Fibroblast of villous mesenchyme (primary cell): Measurements from ENCODE around the gene SGCE. TPM values are rescaled to one million over a fixed set of nuclear protein-coding genes. Genes with fewer than 3 reads are reported as not detected.

Source experiments
- DNase-seq: peaks from one replicate; pipeline ENCODE4 v3.0.0-alpha.2; 2010; ENCODE audit warnings: low read depth
- H3K4me3 ChIP-seq: 2 replicates; pipeline ENCODE4 v1.5.1; 2011; ENCODE audit warnings: low read depth, mild to moderate bottlenecking, low read length
- total RNA-seq: library from RNA; depleted of rRNA; stranded (reverse); fragments of >200 nt; gene quantifications from 2 replicates; pipeline ENCODE4 v1.2.3, GENCODE V29; 2012
- TF ChIP-seq, protein P1 (sequence below): IDR thresholded peaks from 2 replicates; pipeline ENCODE4 v1.5.1; 2012; ENCODE audit warnings: low read depth, mild to moderate bottlenecking, low read length; ENCODE audit not compliant: insufficient read depth

The SGCE gene
- total RNA-seq, 1 donor: 92.8 TPM

DNA sequence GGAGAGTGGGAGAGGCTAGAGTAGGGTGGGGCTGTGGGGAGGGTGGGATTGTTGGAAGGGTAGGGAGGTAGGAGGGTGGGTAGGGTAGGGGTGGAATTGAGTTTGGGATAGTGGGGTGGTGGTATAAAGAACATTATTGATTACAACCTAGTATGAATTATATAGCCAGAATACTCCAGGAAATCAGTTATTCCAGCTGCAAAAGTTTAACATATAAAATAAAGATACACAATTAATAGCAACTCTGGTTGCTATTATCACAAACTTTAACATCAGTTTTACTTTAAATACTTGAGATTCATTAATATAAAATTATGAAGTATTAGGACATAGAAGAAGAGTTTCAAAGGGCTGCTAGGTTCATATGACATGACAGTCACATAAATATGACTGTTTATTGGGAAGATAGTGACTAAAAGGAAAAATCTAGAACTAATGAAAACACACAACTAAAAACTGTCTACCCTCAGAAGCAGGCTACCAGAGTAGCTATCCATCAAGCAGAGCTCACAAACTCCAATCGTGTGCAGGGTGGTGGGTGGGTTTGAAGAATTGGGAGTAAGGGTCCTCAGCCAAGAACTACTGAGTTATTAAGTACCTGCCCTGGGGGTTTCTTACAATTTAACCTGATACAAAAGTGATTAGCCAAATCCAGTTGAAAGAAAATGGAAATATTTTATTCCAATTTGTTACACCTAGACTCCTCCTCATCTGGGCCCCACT is 14.0 kb upstream of the SGCE start:
- no peak for DNase-seq
- no peak overlapping the region for H3K4me3 ChIP-seq
- TF ChIP-seq, protein P1, sequence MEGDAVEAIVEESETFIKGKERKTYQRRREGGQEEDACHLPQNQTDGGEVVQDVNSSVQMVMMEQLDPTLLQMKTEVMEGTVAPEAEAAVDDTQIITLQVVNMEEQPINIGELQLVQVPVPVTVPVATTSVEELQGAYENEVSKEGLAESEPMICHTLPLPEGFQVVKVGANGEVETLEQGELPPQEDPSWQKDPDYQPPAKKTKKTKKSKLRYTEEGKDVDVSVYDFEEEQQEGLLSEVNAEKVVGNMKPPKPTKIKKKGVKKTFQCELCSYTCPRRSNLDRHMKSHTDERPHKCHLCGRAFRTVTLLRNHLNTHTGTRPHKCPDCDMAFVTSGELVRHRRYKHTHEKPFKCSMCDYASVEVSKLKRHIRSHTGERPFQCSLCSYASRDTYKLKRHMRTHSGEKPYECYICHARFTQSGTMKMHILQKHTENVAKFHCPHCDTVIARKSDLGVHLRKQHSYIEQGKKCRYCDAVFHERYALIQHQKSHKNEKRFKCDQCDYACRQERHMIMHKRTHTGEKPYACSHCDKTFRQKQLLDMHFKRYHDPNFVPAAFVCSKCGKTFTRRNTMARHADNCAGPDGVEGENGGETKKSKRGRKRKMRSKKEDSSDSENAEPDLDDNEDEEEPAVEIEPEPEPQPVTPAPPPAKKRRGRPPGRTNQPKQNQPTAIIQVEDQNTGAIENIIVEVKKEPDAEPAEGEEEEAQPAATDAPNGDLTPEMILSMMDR: no peak

DNA sequence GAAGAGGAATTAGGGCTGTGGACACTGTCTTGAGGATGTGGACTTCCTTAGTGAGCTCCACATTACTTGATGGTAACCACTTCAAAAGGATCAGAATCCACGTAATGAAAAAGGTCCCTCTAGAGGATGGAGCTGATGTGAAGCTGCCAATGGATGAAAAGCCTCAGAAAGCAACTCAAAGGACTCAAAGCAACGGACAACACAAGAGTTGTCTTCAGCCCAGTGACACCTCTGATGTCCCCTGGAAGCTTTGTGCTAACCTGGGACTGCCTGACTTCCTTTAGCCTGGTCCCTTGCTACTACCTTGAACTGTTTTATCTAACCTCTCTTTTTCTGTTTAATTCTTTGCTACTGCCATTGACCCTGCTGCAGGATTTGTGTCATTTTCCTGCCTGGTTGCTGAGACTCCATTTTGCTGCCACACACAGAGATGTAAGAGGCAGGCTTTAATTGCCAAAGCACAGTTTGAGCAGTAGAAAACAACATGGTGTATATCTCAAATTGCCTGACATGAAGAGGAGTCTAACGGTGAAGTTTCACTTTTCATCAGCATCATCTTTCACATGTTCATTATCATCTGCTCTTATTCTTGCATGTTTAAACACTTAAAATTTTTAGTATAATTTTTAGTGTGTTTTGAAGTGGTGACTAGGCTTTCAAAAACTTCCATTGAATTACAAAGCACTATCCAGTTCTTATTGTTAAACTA is 11.1 kb upstream of the SGCE start:
- no peak for DNase-seq
- TF ChIP-seq, protein P1: no peak
- H3K4me3 ChIP-seq: no peak overlapping the region

DNA sequence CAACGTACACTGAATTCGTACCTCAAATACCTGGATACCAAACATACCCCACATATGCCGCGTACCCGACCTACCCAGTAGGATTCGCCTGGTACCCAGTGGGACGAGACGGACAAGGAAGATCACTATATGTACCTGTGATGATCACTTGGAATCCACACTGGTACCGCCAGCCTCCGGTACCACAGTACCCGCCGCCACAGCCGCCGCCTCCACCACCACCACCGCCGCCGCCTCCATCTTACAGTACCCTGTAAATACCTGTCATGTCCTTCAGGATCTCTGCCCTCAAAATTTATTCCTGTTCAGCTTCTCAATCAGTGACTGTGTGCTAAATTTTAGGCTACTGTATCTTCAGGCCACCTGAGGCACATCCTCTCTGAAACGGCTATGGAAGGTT is 9.5 kb upstream of the SGCE start:
- TF ChIP-seq, protein P1: no peak
- no peak for DNase-seq
- no peak overlapping the region for H3K4me3 ChIP-seq

DNA sequence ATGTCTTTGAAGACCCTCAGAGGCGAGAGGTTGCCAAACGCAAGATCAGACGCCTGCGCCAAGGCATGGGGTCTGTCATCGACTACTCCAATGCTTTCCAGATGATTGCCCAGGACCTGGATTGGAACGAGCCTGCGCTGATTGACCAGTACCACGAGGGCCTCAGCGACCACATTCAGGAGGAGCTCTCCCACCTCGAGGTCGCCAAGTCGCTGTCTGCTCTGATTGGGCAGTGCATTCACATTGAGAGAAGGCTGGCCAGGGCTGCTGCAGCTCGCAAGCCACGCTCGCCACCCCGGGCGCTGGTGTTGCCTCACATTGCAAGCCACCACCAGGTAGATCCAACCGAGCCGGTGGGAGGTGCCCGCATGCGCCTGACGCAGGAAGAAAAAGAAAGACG is 8.1 kb upstream of the SGCE start:
- DNase-seq: no peak
- TF ChIP-seq, protein P1: no peak

DNA sequence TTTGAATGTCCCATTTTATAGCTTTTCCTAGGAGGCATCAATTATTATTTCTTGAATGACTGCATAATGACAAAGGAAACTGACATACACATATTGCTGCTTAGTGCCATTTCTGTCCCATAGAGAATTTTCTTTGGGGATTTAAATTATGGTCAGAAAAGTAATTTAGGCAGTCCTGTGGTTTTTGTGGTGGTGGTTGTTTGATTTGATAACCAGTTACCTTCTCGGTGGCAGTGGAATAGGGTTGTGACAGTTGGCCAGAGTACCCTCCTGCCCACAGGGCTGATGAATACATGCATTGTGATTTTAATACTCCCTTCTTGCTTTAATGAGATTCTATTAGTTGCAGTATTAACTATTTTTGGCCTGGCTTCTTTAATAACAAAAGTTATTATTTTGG is 6.6 kb upstream of the SGCE start:
- TF ChIP-seq, protein P1: no peak
- H3K4me3 ChIP-seq: no peak overlapping the region
- no peak for DNase-seq

More for the DNA sequence above, 8.1 kb upstream of the SGCE start:
- H3K4me3 ChIP-seq: no peak overlapping the region

DNA sequence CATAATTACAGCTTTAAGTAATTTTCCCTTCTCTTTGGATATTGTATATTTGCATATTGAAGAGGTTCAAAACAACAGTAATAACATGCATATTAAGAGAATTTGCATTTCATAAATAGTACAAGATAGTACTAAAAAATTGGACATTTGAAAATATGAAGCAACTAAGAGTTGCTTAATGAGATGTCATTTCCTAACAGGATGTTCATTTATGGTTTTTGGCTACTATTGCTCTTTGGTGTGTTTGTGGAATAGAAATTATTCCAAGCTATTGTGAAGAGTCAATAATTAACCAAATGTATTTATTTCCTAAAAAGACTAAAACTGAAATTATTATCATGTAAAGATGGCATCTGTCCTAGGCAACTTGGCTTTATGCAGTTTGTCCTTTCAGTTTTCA is 4.1 kb upstream of the SGCE start:
- H3K4me3 ChIP-seq: no peak overlapping the region
- DNase-seq: no peak
- TF ChIP-seq, protein P1: no peak
